ENCODE results near the gene PPP2R3A. TPM values are rescaled to one million over a fixed set of nuclear protein-coding genes. Genes with fewer than 3 reads are reported as not detected.

Gene PPP2R3A
- total RNA-seq, 1 donor, result 2.2 TPM

DNA sequence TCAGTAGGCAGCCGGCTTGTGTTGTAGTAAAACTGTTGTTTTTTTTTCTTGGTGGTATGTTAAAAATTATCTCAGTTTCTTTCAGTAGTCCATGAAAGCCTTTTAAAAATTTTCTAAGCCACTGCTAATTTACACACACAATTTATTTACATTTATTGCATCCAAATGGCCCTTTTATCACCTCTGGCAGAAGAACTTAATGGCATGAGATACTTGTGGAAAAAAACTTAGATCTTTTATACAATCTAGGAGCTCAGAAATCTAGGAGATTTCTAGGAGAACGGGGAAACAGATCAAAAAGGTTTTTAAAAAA is 1.4 kb downstream of the PPP2R3A start:
- DNase-seq (ENCODE audit: low read depth in 2 of 3, low spot score in 2 of 3), result no peak

DNA sequence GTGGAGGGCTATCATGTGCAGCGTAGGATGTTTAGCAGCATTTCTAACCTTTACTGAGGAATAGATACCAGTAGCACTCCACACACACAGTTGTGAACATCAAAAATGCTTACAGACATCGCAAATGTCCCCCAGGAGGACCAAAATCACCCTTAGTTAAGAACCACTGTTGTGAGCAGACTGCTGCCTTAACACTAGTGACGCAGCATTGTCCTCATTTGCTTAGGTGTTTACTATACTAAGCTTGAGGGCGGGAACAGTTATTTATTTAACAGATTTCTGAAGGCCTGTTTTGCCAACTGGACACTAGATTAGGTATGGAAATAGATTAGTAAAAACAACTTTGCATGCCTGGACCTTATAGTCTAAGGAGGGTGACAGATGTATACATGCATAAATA is 2.3 kb downstream of the PPP2R3A start:
- DNase-seq (ENCODE audit: low read depth in 2 of 3, low spot score in 2 of 3), result no peak

DNA sequence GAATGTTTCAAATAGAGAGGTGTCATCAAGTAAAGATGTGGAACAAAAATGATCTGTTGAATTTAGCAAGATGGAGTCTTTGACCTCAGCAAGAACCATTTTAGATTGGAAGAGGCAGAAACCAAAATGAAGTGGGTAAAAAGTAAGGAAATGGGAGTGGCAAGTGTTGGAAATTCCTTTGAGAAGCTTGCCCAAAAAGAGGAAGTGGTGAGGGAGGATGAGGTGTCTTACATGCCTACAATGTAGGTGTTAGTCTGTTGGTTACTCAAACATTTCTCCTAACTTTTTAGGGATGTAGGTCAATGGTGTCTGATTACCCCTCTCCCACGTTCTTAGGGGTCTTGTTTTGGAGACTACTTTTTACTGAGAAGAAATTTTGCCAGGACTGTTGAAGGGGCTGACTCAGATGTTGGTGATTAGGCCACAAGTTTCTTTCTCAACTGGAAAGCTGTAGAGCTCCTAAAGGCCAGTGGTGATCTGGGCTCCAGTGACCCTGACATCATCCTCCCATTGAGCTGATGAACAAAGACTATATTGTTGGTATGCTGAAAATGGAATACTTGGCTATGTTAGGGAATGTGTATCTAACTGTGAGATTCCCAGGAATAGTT is 5.1 kb downstream of the PPP2R3A start:
- DNase-seq (ENCODE audit: low read depth in 2 of 3, low spot score in 2 of 3), result peak in 1 of 3 donors; percentile 8

DNA sequence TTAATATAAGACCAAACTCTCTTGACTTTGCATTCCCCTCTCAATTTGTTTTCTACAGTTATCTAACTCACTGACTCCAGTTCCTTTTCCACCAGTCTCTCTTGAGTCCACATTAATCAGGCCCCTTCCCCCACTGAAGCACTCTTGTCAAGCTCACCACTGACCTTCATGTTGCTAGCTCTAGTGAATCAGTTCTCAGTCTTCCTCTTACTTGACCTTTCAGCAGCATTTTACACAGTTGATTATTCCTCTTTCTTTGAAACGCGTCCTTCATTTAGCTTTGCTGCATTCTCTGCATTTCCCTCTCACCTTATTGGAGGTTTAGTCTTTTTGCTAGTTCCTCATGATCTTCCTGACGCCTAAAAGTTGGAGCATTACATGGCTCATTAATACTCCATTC is 8.3 kb downstream of the PPP2R3A start:
- no peak for DNase-seq (ENCODE audit: low read depth in 2 of 3, low spot score in 2 of 3)

DNA sequence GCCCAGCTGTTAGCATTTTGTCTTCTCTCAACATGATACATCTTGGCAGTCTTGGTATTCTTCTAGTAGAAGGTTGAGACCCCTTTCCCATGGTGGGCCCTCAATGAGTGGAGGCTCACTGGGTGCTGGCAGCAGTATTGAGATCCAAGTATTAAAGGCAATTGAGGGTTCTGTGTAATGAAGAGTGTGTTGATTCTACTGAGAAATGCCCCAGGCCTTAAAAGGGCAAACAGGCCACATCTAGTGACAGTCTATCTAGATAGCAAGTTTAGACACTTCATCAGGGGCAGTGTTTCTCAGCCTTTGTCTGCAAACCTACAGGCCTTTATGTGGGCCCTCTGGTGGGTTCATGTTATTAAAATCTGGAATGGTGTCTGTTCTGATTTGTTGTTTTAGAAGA is 9.5 kb downstream of the PPP2R3A start:
- no peak for DNase-seq (ENCODE audit: low read depth in 2 of 3, low spot score in 2 of 3)

DNA sequence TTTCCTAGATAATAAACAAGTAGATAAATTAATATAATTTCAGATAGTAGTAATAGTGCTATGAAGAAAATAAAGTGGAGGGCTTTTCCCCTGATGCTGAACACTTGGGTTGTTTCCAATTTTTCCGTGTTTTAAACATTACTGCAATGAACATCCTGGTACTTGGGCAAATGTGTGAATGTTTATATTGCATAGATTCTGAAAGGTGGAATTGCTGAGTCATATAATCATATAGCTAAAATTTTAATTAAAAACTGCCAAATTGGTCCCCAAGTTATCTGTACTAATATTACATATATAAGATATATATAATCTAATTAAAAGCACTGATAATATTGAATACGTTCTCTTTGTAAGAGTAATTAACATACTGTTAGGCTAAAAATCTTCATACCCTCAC is 10.0 kb downstream of the PPP2R3A start:
- no peak for DNase-seq (ENCODE audit: low read depth in 2 of 3, low spot score in 2 of 3)

DNA sequence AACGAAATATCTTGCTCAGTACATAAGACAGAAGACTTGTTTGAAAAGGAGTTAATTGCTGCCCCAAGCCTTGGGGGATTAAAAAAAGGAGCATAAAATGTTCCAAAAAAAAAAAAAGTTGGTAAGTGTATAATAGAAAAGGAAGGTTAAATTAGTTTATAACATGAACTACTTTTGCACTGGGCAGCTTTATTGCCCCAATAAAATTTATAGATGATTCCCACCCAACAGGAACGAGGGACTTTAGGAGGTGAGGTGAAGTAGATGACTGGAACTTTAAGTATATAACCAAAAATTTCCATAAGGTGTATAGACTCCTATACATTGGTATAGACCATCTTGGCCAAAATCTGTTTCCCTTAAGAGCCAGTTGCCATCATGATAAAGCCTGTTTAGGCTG is 14.8 kb downstream of the PPP2R3A start:
- no peak for DNase-seq (ENCODE audit: low read depth in 2 of 3, low spot score in 2 of 3)

DNA sequence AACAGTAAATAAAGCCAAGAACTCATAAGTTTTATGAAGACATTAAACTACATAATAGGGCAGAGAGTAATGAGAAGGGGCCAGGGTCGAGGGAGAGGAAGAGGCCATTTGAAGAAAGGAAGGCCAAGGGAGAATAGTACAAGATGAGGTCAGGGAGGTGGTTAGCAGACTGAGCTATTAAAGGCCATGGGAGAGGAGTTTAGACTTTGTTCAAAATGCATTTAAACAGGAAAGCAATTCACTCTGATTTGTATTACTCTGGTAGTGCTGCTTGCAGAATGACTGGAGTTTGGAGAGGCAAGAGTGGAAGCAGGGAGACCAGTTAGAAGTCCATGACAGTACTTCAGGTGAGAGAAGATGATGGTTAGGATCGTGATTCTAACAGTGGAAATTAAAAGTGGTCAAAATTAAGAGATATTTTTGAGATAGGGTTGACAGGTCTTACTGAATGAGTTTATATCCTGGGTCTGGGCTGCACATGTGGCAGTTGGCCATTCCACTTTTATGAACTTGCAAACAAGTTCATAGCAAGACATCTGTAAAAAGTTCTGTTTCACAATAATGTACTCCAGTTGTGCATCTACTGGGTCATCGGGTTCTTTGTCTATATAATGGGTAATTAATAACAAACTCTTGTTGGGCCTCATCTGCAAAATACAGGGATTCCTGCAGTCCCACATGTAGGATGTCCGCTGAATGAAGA is 16.3 kb downstream of the PPP2R3A start:
- DNase-seq (ENCODE audit: low read depth in 2 of 3, low spot score in 2 of 3), result no peak

DNA sequence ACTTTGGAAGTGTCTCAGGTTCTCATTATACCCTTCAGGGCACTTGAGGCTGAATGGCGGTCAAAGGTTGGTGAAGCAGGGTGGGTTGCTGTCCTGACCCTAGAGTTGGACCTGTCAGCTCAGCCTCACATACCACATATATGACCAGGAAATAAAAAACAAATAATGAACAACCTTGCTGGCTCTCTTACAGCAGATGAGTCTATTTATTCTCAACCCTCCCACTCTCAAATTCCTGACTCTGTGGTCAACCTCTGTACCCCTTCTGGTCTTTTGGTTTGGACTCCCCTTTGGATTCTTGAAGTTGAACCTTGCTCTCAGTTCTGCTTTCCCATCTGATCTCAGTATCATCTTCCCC is 16.9 kb downstream of the PPP2R3A start:
- DNase-seq (ENCODE audit: low read depth in 2 of 3, low spot score in 2 of 3), result no peak

DNA sequence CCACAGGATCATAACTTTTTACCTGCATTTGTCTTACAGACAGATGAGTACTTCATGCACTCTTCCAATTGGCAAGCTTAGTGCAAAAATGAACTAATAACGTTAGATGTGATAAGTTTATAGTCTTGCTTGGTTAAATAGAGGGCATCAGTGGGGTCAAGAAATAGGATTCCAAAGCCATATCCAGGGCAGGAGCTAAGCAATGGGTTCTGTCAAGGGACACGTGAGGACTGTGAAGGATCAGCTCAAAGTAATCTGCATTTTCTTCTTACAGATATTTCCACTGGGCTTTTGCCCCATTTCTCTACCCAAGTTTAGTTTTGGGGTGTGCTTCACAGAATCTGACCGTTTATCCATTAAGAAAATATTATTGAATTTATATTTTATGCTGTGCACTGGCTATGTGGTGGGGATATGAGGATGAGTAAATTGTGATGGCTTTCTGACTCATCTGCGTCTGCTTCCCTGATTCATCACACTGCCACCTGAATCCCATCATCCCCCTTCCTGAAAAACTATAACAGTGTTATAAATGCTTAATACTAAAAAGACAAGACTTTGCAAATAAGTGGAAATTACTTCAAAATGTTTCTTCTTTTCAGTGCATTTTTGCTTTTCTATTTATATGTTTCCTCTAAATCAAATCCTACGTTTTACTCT is 17.5 kb downstream of the PPP2R3A start:
- no peak for DNase-seq (ENCODE audit: low read depth in 2 of 3, low spot score in 2 of 3)

DNA sequence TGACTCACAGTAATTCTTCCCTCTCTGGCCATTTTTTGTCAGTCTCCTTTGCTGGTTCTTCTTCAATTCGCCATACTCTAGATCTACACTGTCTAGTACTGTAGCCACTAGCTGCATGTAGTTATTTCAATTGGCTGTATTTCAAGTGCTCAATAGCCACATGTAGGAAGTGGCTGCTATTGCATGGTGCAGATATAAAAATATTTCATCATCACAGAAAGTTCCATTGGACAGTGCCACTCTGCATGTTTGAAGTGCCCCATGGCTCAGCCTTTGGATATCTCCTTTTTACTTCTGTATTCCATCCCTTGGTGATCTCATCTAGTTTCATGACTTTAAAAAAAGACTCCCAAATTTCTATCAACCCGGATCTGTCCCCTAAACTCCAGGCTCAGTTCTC is 22.1 kb downstream of the PPP2R3A start:
- no peak for DNase-seq (ENCODE audit: low read depth in 2 of 3, low spot score in 2 of 3)

DNA sequence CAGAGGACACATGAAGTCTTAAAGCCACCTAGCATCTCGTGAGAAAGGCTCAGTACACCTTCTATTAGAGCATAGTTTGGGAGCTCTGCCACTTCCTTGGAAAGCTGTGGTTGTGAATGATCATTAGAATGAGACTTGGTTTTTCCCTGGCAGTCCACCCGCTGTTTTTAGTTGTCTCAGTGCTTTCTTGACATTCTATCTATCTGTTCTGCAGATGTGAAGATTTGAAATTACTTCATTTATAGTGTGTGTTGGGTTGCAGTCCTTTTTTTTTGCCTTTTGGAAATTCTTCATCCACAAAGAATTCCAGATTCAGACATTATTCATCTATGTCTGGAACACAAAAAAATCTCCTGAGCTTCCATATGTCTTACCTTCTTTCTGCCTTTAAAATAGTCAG is 23.7 kb downstream of the PPP2R3A start:
- no peak for DNase-seq (ENCODE audit: low read depth in 2 of 3, low spot score in 2 of 3)

DNA sequence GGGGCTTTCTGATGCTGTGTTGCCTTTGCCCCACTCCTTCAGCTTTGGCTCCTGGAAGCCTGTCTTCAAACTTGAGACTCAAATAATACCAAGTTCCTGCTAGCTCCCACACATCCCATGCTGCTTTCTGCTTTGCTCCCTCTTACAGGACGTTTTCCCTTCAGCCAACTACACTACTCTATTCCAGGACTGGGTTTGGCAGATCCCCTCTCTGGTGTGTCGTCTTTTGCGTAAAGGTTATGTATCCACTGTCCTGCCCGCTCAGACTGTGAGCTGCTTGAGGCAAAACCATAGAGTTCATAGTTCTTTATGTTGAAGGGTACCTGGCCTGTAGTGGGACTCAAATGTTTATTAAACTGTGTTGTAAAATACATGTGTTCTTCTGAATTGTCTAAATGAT is 25.4 kb downstream of the PPP2R3A start:
- no peak for DNase-seq (ENCODE audit: low read depth in 2 of 3, low spot score in 2 of 3)

DNA sequence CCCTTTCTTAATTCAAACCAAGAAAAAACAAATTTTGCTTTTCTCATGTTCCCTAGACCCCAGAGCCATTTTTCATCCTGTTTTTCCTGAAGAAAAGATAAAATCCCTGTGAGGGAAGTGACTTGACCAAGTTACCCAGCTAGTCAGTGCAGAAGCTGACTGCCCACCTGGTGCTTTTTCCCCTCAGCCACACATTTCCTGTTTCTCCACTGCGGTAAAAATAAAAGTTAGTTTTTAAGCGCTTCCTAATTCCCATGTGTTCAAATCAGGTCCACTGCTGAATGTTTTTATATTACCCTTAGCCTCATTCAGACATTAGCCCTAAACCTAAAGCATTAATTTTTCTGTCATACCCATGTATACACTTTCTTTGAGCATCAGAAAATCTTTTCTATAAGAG is 26.1 kb downstream of the PPP2R3A start:
- peak in 1 of 3 donors; percentile 18 for DNase-seq (ENCODE audit: low read depth in 2 of 3, low spot score in 2 of 3)

DNA sequence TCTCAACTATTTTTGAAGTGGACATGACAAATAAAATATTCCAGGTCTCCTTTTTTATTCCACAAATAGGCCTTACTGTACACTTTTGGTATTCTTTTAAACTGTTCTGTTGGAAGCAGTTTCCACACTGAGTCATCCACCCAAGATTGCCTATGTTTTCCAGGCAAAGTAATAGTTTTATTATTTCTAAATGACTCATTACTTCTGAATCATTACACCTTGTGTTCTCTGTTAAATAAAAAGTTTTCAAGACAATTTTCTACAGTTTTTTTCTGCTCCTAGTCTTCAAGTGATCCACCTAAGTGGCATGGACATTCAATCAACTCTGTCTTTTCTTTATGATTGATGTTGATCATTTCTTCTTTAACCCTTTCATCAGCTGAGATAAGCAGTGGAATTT is 26.5 kb downstream of the PPP2R3A start:
- DNase-seq (ENCODE audit: low read depth in 2 of 3, low spot score in 2 of 3), result no peak

DNA sequence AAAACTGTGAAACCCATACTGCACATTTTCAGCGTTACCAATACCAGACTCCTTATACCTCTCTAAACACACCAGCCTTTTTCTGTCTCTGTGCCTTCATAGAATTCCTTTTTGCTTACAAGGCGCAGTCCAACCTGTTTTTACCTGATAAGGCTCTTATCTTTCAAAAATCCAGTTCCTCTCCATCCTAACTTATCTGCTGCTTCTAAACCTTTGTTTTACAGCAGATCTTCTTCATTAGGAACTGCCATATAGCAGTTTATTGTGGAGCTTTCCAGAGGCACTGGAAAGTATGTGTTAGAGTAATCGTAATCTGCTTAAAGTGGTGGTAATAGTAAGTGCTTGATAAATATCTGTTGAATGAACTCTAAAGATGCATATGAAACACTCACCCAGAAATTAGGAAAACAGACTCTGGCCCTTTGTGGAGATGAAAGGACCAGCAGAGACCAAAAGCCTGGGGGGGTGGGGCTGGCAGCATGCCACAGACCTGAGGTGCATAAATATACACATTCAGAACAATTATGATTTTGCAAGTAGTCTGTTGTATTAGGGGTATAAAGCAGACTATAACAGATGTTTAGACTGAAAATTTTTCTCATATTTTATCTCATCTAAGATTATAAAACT is 29.3 kb downstream of the PPP2R3A start:
- no peak for DNase-seq (ENCODE audit: low read depth in 2 of 3, low spot score in 2 of 3)

DNA sequence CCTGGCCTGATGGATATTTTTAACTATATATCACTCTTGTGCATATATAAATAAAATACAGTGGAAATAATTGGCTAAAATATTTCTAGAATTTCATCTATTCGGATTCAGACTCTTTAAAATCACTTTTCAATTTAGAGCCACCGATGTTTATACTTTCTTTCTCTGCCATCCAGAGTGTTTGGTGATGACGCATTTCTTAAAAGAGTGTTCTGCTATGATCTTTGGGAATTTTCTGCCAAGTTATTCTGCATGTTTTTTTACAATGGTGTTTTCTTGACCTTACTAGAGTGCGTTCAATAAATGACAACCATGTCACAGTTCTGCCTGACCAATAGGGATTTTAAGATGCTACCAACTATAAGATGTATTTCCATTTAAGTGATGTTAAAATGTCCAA is 30.2 kb downstream of the PPP2R3A start:
- no peak for DNase-seq (ENCODE audit: low read depth in 2 of 3, low spot score in 2 of 3)

DNA sequence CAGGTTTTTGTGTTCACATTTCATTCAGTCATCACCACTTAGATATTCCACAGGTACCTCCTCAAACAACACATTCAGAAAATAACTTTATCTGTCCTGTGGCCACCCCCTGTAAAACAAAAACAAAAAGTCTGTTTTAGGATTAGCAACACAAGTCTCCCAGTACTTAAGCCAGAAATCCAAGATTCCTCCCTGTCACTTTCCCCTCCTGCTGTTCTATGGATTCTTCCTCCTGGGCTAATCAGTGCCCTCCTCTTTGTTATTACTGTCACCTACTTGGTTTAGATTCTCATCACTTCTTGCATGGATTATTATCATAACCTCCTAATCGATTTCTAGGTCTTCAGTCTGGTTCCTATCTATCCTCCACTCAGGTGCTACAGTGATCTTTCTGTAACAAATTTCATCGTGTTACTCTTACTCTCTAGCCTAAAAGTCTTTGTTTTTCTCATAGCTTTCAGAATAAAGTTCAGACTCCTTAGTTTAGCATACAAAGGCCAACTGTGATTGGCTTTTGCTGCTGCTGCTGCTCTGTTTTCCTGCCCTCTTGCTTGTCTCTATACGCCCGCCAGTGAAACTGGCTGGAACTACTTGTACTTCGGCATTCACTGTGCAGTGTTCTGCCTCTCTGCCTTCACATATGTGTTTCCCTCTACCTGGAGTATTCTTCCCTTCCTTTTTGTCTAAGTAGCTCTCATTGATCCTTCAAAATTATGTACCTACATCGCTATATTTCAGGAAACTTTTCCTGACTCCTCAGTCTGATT is 32.2 kb downstream of the PPP2R3A start:
- DNase-seq (ENCODE audit: low read depth in 2 of 3, low spot score in 2 of 3), result no peak

DNA sequence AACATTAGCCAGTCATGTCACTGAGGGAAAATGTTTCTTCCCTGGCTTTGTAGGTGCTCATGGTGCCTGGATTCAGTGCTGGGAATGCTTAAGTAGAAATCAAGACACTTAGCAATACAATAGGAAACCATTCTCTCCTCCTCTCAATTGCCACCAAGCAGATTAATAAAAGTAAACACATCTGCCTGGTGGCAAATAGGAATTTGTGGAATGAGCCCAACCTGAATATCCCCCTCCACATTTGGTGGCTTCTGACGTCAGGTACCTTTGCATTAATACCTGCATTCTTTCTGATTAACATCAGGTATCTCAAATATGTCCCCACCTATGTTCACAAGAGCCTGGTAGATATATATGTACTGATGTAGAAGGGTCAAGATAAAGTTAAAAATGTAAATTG is 42.7 kb downstream of the PPP2R3A start:
- DNase-seq (ENCODE audit: low read depth in 2 of 3, low spot score in 2 of 3), result no peak

DNA sequence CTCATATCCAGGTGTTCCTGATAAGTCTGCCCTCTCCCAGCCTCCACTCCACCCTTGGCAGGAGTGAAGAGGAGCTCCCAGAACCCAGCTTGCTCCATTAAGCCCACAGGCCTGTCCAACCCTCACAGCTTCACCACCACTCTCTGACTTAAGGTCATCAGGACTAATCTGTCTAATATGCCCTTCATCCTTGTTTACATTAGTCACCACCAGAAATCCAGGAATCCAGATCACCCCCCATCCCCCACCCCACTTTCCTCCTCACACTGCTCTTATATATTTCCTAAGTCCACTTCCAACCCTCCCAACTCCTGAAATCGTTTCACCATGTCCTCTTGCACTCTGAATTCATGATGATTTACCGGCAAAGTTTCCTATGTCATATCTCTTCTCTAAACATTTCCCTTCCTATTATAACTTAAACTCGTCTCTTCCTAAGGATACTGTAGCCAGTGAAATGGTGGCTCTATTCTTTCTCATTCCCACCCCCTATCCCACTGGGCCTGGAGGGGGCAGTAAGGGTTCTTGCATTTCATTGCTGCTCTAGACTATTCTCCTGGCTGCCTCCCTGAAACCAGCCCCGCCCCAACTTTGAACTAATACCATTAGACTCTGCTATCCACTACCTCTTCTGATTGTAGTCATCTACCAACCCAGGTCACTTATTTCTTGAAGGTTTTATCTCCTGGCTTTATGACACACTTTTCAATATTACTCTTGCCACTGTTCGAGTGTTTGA is 43.4 kb downstream of the PPP2R3A start:
- no peak for DNase-seq (ENCODE audit: low read depth in 2 of 3, low spot score in 2 of 3)

DNA sequence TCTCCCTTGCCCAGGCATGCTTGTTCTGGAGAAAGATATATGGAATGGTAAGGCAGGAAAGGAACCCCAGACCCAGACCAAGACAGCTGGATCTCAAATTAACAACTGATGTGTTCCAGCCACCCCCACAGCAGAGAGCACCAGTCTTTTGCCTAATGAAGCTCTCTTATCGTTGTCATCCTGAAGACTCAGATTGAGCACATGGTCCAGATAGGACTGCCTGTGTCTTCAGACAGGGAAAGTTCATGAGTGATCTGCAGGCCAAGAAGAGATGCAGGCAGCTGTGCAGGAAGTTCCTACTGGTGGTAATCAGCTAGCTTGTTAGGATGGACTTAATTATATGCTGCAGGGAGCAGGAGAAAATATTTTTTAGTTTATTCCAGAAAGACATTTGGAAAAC is 53.3 kb downstream of the PPP2R3A start:
- DNase-seq (ENCODE audit: low read depth in 2 of 3, low spot score in 2 of 3), result no peak
